ENCODE results near the gene BCL2. TPM values are rescaled to one million over a fixed set of nuclear protein-coding genes. Genes with fewer than 3 reads are reported as not detected.

BCL2 gene
- total RNA-seq, 4 donors from 2014 or later, result 25.2 to 39.0 (median 36.1) TPM

DNA sequence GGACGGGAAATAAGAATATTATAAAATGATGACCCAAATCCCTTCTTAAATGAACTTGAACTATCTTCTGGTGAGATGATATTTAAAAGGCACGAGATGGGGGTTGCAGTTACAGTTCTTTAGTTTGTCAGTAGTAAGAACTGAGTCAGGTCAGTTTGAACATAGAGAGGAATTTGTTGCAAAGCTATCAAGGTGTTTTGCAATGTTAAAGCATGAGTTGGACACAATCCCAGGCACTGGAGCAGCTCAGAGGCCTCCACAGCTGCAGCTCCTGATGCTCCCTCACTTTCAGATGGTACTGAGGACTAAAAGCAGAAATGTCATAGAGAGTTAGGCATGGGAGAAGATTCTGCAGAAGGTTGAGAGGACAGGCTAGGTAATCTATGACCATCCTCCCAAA lies 236.0 kb downstream of the BCL2 start:
- intact Hi-C loops (cut with DNase I), result no loop called here
- 91% methylated on average over 2 of the region's 2 CpGs for WGBS
- Histone ChIP-seq H3K4me3 (no peak overlapping the region), H3K27me3 (no peaks in the 10 kb centered on the region), H3K9me3 (peaks cover 0 to 9% (median 0%) of the 10 kb centered on the region in 4 donors), H3K4me1 (no peaks in the 10 kb centered on the region), H3K36me3 (no peaks in the 10 kb centered on the region), H3K27ac (replicated peaks in 1 of 4) (no peak overlapping the region)
- DNase-seq (ENCODE audit: extremely low spot score), result no peak
- TF ChIP-seq, protein P1, sequence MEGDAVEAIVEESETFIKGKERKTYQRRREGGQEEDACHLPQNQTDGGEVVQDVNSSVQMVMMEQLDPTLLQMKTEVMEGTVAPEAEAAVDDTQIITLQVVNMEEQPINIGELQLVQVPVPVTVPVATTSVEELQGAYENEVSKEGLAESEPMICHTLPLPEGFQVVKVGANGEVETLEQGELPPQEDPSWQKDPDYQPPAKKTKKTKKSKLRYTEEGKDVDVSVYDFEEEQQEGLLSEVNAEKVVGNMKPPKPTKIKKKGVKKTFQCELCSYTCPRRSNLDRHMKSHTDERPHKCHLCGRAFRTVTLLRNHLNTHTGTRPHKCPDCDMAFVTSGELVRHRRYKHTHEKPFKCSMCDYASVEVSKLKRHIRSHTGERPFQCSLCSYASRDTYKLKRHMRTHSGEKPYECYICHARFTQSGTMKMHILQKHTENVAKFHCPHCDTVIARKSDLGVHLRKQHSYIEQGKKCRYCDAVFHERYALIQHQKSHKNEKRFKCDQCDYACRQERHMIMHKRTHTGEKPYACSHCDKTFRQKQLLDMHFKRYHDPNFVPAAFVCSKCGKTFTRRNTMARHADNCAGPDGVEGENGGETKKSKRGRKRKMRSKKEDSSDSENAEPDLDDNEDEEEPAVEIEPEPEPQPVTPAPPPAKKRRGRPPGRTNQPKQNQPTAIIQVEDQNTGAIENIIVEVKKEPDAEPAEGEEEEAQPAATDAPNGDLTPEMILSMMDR (IDR thresholded peaks at IDR 0.05), result no peak
- TF ChIP-seq EP300 (IDR thresholded peaks at IDR 0.05) (no peak), POLR2AphosphoS5 (IDR thresholded peaks at IDR 0.05) (no peak), POLR2A (IDR thresholded peaks at IDR 0.05; ENCODE audit: low read depth) (no peak)

DNA sequence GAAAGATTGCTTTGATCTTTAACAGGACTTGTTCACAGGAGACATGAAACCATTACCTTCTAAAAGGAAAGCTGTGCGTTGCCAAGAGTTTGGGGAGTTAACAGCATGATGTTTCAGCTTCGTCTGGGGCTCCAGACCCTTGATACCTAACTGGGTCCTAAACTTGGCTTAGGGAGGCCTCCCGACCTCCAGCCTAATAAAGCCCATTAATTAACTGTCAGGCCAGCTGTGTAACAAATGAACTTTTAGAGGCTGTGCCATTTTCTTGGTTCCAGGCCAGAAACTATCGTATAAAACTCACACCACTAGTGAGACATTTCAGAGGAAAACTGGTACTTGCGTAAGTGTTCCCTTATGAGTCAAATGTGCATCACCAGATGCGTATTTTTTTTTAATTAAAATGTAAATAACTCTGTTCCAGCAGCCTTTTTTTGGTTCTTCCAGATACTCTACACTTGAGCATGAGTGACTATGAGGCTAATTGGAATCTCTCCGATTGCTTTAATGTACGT lies 236.5 kb downstream of the BCL2 start:
- intact Hi-C loops (cut with DNase I), result no loop called here

DNA sequence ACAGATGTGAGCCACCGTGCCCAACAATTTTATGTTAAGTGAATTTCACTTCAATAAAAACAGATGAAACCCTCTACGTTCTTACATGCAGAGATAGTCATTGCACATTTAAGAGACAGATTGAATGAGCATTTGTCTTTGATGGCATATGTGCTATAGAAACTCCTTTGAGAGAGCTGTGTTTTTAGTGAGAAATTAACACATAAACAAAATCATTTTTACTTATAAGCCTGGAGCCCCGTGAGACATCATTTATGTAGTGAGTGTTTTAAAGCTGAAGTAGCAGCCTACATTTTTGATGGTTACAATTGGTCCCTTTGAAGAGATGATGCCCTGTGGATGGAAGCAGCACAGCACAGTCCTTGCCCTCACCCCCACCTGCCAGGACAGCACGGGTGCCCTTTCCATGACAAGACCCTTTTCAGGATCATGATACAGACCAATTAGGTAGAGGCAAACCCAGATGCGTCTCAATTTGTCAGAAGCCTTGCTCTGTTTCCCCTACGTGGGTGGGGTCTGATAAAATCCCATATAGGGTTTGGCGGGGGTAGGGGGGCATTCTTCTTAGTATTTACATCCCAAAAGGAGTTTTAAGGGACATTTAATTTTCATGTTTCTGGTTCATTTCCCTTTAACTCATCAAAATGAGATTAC lies 237.1 kb downstream of the BCL2 start:
- TF ChIP-seq EP300 (IDR thresholded peaks at IDR 0.05), result no peak
- TF ChIP-seq, protein P1 (IDR thresholded peaks at IDR 0.05), result no peak
- TF ChIP-seq POLR2AphosphoS5 (IDR thresholded peaks at IDR 0.05), result no peak
- no peak for TF ChIP-seq POLR2A (IDR thresholded peaks at IDR 0.05; ENCODE audit: low read depth)
- intact Hi-C loops (cut with DNase I), result no loop called here
- H3K27ac ChIP-seq (replicated peaks in 1 of 4), result no peak overlapping the region
- H3K4me3 ChIP-seq, result no peak overlapping the region
- no peaks in the 10 kb centered on the region for H3K36me3 ChIP-seq
- WGBS, result 84% methylated on average over 7 of the region's 7 CpGs
- DNase-seq (ENCODE audit: extremely low spot score), result no peak
- H3K27me3 ChIP-seq, result no peaks in the 10 kb centered on the region
- no peaks in the 10 kb centered on the region for H3K4me1 ChIP-seq
- H3K9me3 ChIP-seq, result peaks cover 0 to 9% (median 0%) of the 10 kb centered on the region in 4 donors

More for the DNA sequence above, 236.5 kb downstream of the BCL2 start:
- Histone ChIP-seq H3K27me3 (no peaks in the 10 kb centered on the region), H3K4me3 (no peak overlapping the region), H3K9me3 (peaks cover 0 to 9% (median 0%) of the 10 kb centered on the region in 4 donors), H3K36me3 (no peaks in the 10 kb centered on the region), H3K4me1 (no peaks in the 10 kb centered on the region), H3K27ac (replicated peaks in 1 of 4) (no peak overlapping the region)
- TF ChIP-seq POLR2A (IDR thresholded peaks at IDR 0.05; ENCODE audit: low read depth), result no peak
- no peak for TF ChIP-seq EP300 (IDR thresholded peaks at IDR 0.05)
- TF ChIP-seq, protein P1 (IDR thresholded peaks at IDR 0.05), result no peak
- no peak for TF ChIP-seq POLR2AphosphoS5 (IDR thresholded peaks at IDR 0.05)
- WGBS, result 85% methylated on average over 8 of the region's 8 CpGs
- no peak for DNase-seq (ENCODE audit: extremely low spot score)

DNA sequence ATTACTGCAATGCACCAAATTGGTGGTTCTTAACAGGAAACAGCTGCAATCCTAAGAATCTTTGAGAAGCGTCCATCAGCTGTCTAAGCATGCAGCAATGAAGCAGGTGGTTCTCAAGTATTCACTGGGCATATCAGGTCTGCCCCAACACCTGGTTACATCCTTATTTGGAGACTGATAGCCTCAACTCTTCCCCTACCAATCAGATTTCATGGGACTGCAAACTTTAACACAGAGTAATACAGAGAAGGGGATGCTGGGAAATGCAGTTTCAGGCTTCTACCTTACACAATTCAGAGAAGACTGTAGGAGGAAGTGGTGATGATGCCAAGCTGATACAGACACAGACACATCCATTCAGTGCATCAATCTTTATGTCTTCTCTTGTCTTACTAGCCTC lies 240.5 kb downstream of the BCL2 start:
- no peaks in the 10 kb centered on the region for H3K27me3 ChIP-seq
- H3K4me1 ChIP-seq, result peaks cover 0 to 7% (median 6%) of the 10 kb centered on the region in 4 donors
- no peaks in the 10 kb centered on the region for H3K36me3 ChIP-seq
- DNase-seq (ENCODE audit: extremely low spot score), result no peak
- WGBS, result 68% methylated on average over 1 of the region's 1 CpG
- intact Hi-C loops (cut with DNase I), result loop anchor here (5.0 kb wide), 1 partner anchor 38 kb away; no protein-coding TSS in a partner anchor
- peaks cover 0 to 9% (median 0%) of the 10 kb centered on the region in 4 donors for H3K9me3 ChIP-seq
- no peak overlapping the region for H3K4me3 ChIP-seq
- no peak for TF ChIP-seq POLR2AphosphoS5 (IDR thresholded peaks at IDR 0.05)
- TF ChIP-seq, protein P1 (IDR thresholded peaks at IDR 0.05), result no peak
- no peak for TF ChIP-seq EP300 (IDR thresholded peaks at IDR 0.05)
- TF ChIP-seq POLR2A (IDR thresholded peaks at IDR 0.05; ENCODE audit: low read depth), result no peak
- H3K27ac ChIP-seq (replicated peaks in 1 of 4), result no peak overlapping the region
